ENCODE results near the gene RCAN2.

RCAN2 gene

DNA sequence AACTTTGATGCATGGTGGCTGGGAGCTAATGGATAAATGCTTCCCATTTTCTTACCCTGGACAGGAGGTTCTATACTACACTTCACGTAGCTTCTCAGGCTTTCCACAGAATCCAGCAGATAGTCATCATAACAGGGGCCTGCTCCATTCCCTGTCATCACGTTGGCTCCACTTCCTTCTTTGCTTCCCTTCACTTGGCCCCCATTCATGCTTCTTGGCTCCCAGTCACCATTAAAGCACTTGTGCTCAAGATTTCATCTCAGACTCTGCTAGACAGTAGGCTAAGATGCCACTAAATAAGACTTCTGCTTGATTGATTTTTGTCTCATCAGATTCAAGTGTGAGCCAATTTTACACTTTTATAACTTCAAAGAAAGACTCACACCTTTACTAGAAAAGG is 186.0 kb downstream of the RCAN2 start:
- FAIRE-seq, result no peak
- no peak for DNase-seq (ENCODE audit: insufficient read length, low spot score)
- TF ChIP-seq, protein P1, sequence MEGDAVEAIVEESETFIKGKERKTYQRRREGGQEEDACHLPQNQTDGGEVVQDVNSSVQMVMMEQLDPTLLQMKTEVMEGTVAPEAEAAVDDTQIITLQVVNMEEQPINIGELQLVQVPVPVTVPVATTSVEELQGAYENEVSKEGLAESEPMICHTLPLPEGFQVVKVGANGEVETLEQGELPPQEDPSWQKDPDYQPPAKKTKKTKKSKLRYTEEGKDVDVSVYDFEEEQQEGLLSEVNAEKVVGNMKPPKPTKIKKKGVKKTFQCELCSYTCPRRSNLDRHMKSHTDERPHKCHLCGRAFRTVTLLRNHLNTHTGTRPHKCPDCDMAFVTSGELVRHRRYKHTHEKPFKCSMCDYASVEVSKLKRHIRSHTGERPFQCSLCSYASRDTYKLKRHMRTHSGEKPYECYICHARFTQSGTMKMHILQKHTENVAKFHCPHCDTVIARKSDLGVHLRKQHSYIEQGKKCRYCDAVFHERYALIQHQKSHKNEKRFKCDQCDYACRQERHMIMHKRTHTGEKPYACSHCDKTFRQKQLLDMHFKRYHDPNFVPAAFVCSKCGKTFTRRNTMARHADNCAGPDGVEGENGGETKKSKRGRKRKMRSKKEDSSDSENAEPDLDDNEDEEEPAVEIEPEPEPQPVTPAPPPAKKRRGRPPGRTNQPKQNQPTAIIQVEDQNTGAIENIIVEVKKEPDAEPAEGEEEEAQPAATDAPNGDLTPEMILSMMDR (IDR thresholded peaks at IDR 0.05; ENCODE audit: insufficient read depth, missing control alignments), result no peak

DNA sequence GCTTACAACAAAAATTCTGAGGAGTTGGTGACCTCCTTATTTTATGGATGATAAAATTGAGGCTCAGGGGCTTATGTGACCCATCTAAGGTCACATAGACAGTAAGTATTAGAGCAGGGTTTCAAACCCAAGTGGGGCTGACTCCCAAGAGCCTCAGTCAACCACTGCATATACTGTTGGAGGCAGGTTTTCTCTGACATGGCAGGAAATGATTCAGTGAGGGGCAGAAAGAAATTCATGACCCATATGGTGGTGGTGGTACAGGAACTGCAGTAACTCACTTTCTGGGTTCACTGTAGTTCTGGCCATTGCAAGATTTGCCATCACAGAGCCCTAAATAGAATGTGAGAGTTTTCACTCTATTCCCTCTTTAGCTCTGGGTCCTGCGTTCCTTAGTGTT is 188.4 kb downstream of the RCAN2 start:
- TF ChIP-seq, protein P1 (IDR thresholded peaks at IDR 0.05; ENCODE audit: insufficient read depth, missing control alignments), result no peak
- FAIRE-seq, result no peak
- DNase-seq (ENCODE audit: insufficient read length, low spot score), result no peak

DNA sequence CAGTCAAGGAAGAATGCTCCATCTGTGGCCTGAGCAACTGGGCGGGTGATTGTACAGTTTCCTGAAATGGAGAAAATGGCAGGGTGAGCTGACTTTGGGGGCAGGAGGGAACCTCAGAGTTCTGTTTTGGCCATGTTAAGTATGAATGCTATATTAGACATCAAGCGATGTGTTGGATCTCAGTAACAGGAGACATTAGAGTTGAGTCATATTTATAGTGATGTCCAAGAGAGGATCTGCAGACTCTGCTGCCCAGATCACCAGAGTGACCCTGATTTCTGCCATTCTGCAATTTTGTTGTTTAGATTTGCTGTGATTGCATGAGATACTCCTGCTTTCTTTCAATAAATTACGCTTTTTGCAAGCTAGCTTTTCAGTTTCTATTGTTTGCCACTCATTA is 189.1 kb downstream of the RCAN2 start:
- DNase-seq (ENCODE audit: insufficient read length, low spot score), result no peak
- TF ChIP-seq, protein P1 (IDR thresholded peaks at IDR 0.05; ENCODE audit: insufficient read depth, missing control alignments), result no peak
- FAIRE-seq, result no peak

DNA sequence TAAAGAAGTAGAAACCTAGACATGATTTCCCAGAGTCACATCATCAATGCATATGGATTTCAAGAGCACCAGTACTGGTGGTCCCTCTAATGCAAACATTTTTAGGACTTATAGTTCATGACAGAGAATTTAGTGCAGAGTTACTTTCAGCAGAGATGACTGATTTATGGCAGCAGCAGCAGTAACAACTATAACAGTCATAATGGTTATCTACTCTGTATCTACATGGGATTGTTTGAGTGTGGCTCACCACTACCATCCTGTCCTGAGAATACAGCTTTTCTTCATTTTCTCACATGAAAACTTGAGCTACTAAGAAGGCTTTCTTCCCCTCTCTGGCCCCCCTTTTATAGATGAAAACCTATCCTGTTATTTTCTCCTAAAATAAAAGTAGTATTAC is 192.0 kb downstream of the RCAN2 start:
- TF ChIP-seq, protein P1 (IDR thresholded peaks at IDR 0.05; ENCODE audit: insufficient read depth, missing control alignments), result no peak
- no peak for FAIRE-seq
- DNase-seq (ENCODE audit: insufficient read length, low spot score), result no peak

GRCh38 chr6:46296586-46296985 is 194.7 kb downstream of the RCAN2 start:
- no peak for FAIRE-seq
- TF ChIP-seq, protein P1 (IDR thresholded peaks at IDR 0.05; ENCODE audit: insufficient read depth, missing control alignments), result no peak
- DNase-seq (ENCODE audit: insufficient read length, low spot score), result no peak

DNA sequence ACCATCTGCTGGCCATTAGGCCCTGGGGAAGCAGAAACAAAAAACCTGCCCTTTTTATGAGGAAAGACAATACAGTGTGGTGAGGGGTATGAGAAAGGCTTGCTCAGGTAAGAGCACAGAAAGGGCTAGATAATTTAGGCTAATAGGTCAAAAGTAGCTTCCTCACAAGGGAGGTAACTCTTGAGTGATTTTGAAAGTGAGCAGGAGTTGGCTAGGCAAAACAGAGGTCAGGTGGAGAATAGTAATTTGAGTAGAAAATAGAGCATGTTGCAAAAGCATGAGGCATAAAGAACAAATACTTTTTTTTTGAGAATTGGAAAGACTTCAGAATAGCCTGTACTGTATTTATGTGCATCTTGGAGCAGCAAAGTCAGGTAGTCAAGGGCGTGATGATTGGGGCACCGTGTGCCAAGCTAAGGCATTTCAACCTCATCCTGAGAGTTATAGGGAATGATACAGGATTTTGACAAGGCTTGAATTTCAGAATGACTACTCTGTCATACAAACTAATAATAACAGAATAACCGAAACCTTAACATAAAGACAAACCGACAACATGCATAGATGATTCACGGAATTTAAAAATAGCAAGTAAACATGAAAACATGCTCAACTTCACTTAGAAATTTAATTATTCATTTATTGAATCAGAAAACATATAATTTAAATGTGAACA is 197.5 kb downstream of the RCAN2 start:
- no peak for DNase-seq (ENCODE audit: insufficient read length, low spot score)
- FAIRE-seq, result no peak
- TF ChIP-seq, protein P1 (IDR thresholded peaks at IDR 0.05; ENCODE audit: insufficient read depth, missing control alignments), result no peak

- FAIRE-seq (no peak), DNase-seq (ENCODE audit: insufficient read length, low spot score) (no peak)
- TF ChIP-seq, protein P1 (IDR thresholded peaks at IDR 0.05; ENCODE audit: insufficient read depth, missing control alignments), result no peak
These were observed 199.4 kb downstream of the RCAN2 start for GRCh38 chr6:46291880-46292279.
